GM12878 (cell line): ENCODE measurements around the gene CRIM1.

Experiments
- CHD4 ChIP-seq: fragments of 200-600 bp; sonication (generic); IDR thresholded peaks from 2 replicates; pipeline ENCODE4 v1.6.1; 2016; ENCODE audit warnings: mild to moderate bottlenecking
- KLF5 ChIP-seq: fragments of 450-650 bp; IDR thresholded peaks from 2 replicates; pipeline ENCODE4 v1.6.1; 2014; ENCODE audit warnings: mild to moderate bottlenecking; ENCODE audit not compliant: partially characterized antibody

GRCh38 chr2:36561237-36561944 is 205.8 kb downstream of the CRIM1 start:
- TF ChIP-seq KLF5 (no peak), CHD4 (no peak)
